ENCODE measurements around the gene HIPK2.

Gene HIPK2

GRCh38 chr7:139752604-139753003 lies 25.2 kb downstream of the HIPK2 start:
- no peaks in the 10 kb centered on the region for H3K79me2 ChIP-seq (ENCODE audit: insufficient read depth, low read length)
- no peak overlapping the region for H3K9ac ChIP-seq (ENCODE audit: low read length)
- H2AFZ ChIP-seq (ENCODE audit: low read length): no peak overlapping the region
- TF ChIP-seq EZH2 (IDR thresholded peaks at IDR 0.05; ENCODE audit: borderline replicate concordance, low read length) (no peak), CTCF (IDR thresholded peaks at IDR 0.05; ENCODE audit: low read length) (no peak)
- H3F3A ChIP-seq (ENCODE audit: insufficient read depth, low read length): no peaks in the 10 kb centered on the region
- H3K9me3 ChIP-seq (ENCODE audit: low read length): no peaks in the 10 kb centered on the region
- no peaks in the 10 kb centered on the region for H3K9me2 ChIP-seq (ENCODE audit: low read depth, low read length)
- H3K4me1 ChIP-seq (ENCODE audit: insufficient read depth, low read length, severe bottlenecking): no peaks in the 10 kb centered on the region
- no peak overlapping the region for H3K4me3 ChIP-seq (ENCODE audit: low read depth, low read length, poor library complexity, severe bottlenecking)
- no peaks in the 10 kb centered on the region for H4K20me1 ChIP-seq (ENCODE audit: insufficient read depth, low read length)
- no peak overlapping the region for H3K4me2 ChIP-seq (ENCODE audit: low read length)
- no peak overlapping the region for H3K27ac ChIP-seq (ENCODE audit: low read depth, low read length, poor library complexity, severe bottlenecking)
- H3K36me3 ChIP-seq (ENCODE audit: insufficient read depth, low read length): no peaks in the 10 kb centered on the region
- no peaks in the 10 kb centered on the region for H3K27me3 ChIP-seq (ENCODE audit: insufficient read depth, low read length)

GRCh38 chr7:139752148-139752547 lies 25.6 kb downstream of the HIPK2 start:
- no peak overlapping the region for H3K4me2 ChIP-seq (ENCODE audit: low read length)
- H3K9me3 ChIP-seq (ENCODE audit: low read length): no peaks in the 10 kb centered on the region
- no peak overlapping the region for H3K9ac ChIP-seq (ENCODE audit: low read length)
- no peaks in the 10 kb centered on the region for H3K27me3 ChIP-seq (ENCODE audit: insufficient read depth, low read length)
- H2AFZ ChIP-seq (ENCODE audit: low read length): no peak overlapping the region
- TF ChIP-seq EZH2 (IDR thresholded peaks at IDR 0.05; ENCODE audit: borderline replicate concordance, low read length): no peak
- no peak for TF ChIP-seq CTCF (IDR thresholded peaks at IDR 0.05; ENCODE audit: low read length)
- no peak overlapping the region for H3K27ac ChIP-seq (ENCODE audit: low read depth, low read length, poor library complexity, severe bottlenecking)
- no peaks in the 10 kb centered on the region for H3K4me1 ChIP-seq (ENCODE audit: insufficient read depth, low read length, severe bottlenecking)
- H3K9me2 ChIP-seq (ENCODE audit: low read depth, low read length): no peaks in the 10 kb centered on the region
- no peaks in the 10 kb centered on the region for H3F3A ChIP-seq (ENCODE audit: insufficient read depth, low read length)
- no peak overlapping the region for H3K4me3 ChIP-seq (ENCODE audit: low read depth, low read length, poor library complexity, severe bottlenecking)
- H4K20me1 ChIP-seq (ENCODE audit: insufficient read depth, low read length): no peaks in the 10 kb centered on the region
- no peaks in the 10 kb centered on the region for H3K79me2 ChIP-seq (ENCODE audit: insufficient read depth, low read length)
- H3K36me3 ChIP-seq (ENCODE audit: insufficient read depth, low read length): no peaks in the 10 kb centered on the region

GRCh38 chr7:139750459-139751095 lies 27.2 kb downstream of the HIPK2 start:
- Histone ChIP-seq H3K4me3 (ENCODE audit: low read depth, low read length, poor library complexity, severe bottlenecking) (no peak overlapping the region), H3K9ac (ENCODE audit: low read length) (no peak overlapping the region), H3K9me2 (ENCODE audit: low read depth, low read length) (no peaks in the 10 kb centered on the region), H3K27ac (ENCODE audit: low read depth, low read length, poor library complexity, severe bottlenecking) (no peak overlapping the region), H4K20me1 (ENCODE audit: insufficient read depth, low read length) (no peaks in the 10 kb centered on the region), H3K4me1 (ENCODE audit: insufficient read depth, low read length, severe bottlenecking) (no peaks in the 10 kb centered on the region), H3K9me3 (ENCODE audit: low read length) (no peaks in the 10 kb centered on the region), H3K36me3 (ENCODE audit: insufficient read depth, low read length) (no peaks in the 10 kb centered on the region), H3F3A (ENCODE audit: insufficient read depth, low read length) (no peaks in the 10 kb centered on the region), H3K79me2 (ENCODE audit: insufficient read depth, low read length) (no peaks in the 10 kb centered on the region), H3K4me2 (ENCODE audit: low read length) (no peak overlapping the region), H3K27me3 (ENCODE audit: insufficient read depth, low read length) (no peaks in the 10 kb centered on the region), H2AFZ (ENCODE audit: low read length) (no peak overlapping the region)
- TF ChIP-seq EZH2 (IDR thresholded peaks at IDR 0.05; ENCODE audit: borderline replicate concordance, low read length): no peak
- no peak for TF ChIP-seq CTCF (IDR thresholded peaks at IDR 0.05; ENCODE audit: low read length)

All from OCI-LY1 (cell line).